MCF 10A (cell line): Measurements from ENCODE around the gene SMOC2. TPM values are rescaled to one million over a fixed set of nuclear protein-coding genes. Genes with fewer than 3 reads are reported as not detected.

ENCODE experiments used
- BruUV-seq: library from RNA; stranded (reverse); fragments of 400-500 nt; replicated peaks from 2 replicates; lab custom pipeline; 2021; lab: Mats Ljungman, UMichigan
- CTCF ChIA-PET: fragments of 300-600 bp; sonication (Branson Sonifier 250); formaldehyde crosslinking; extraction: SDS; loops from one replicate; lab custom pipeline; 2021; ENCODE audit warnings: antibody characterized with exemption, inconsistent platforms; lab: Yijun Ruan, JAX
- POLR2A ChIA-PET: fragments of 300-600, 350-650 bp; sonication (Branson Sonifier 250); formaldehyde crosslinking; extraction: SDS; loops from one replicate; lab custom pipeline; 2020; ENCODE audit warnings: antibody characterized with exemption, inconsistent platforms; lab: Yijun Ruan, JAX
- DNase-seq: peaks from one replicate; pipeline ENCODE4 v3.0.0-alpha.2; 2018; ENCODE audit not compliant: unreplicated experiment
- H3K27ac Mint-ChIP-seq: one replicate; pipeline ENCODE4 v1.8.0; 2022; ENCODE audit warnings: mild to moderate bottlenecking, low read depth, mixed read lengths; ENCODE audit not compliant: unreplicated experiment
- H3K27me3 Mint-ChIP-seq: one replicate; pipeline ENCODE4 v1.8.0; 2022; ENCODE audit warnings: mixed read lengths; ENCODE audit not compliant: insufficient read depth, unreplicated experiment
- H3K36me3 Mint-ChIP-seq: one replicate; pipeline ENCODE4 v1.8.0; 2022; ENCODE audit warnings: mild to moderate bottlenecking, moderate library complexity, mixed read lengths; ENCODE audit not compliant: insufficient read depth, unreplicated experiment
- H3K4me1 Mint-ChIP-seq: one replicate; pipeline ENCODE4 v1.8.0; 2022; ENCODE audit warnings: mixed read lengths; ENCODE audit not compliant: insufficient read depth, unreplicated experiment
- H3K4me3 Mint-ChIP-seq: one replicate; pipeline ENCODE4 v1.8.0; 2022; ENCODE audit warnings: mild to moderate bottlenecking, moderate library complexity, mixed read lengths; ENCODE audit not compliant: unreplicated experiment
- H3K9me3 Mint-ChIP-seq: one replicate; pipeline ENCODE4 v1.8.0; 2022; ENCODE audit warnings: mixed read lengths; ENCODE audit not compliant: unreplicated experiment
- intact Hi-C: fragments of 100-400 bp; cut with micrococcal nuclease; formaldehyde crosslinking; loops from 2 replicates; pipeline ENCODE4 v1.14.1; 2022
- total RNA-seq: library from RNA; stranded (reverse); gene quantifications from 2 replicates; pipeline ENCODE4 v1.2.3, GENCODE V29; 2022
- TF ChIP-seq, protein P1 (sequence below): fragments of 200-600 bp; IDR thresholded peaks from one replicate; pipeline ENCODE4 v1.8.0; 2022; ENCODE audit warnings: antibody characterized with exemption, mild to moderate bottlenecking; ENCODE audit not compliant: unreplicated experiment

SMOC2 gene
- total RNA-seq, 1 experiment from 2014 or later, result not detected

DNA sequence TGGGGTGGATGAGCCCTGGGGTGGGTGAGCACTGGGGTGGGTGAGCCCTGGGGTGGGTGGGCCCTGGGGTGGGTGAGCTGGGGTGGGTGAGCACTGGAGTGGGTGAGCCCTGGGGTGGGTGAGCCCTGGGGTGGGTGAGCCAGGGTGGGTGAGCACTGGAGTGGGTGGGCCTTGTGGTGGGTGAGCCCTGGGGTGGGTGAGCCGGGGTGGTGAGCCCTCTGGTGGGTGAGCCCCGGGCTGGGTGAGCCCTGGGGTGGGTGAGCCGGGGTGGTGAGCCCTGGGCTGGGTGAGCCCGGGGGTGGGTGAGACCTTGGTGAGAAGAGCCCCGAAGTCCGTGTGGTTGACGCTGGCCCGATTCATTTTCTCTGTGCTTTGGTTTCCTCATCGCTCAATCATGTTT is 18.6 kb downstream of the SMOC2 start:
- intact Hi-C loops, result loop anchor here (10.0 kb wide), 1 partner anchor 415 kb away; no protein-coding TSS in a partner anchor
- no peak for DNase-seq
- ChIA-PET POLR2A (no interaction called here), CTCF (no interaction called here)
- H3K27me3 Mint-ChIP-seq, result peaks cover 69% of the 10 kb centered on the region
- H3K27ac Mint-ChIP-seq, result no peak overlapping the region
- no peaks in the 10 kb centered on the region for H3K9me3 Mint-ChIP-seq
- H3K4me3 Mint-ChIP-seq, result no peak overlapping the region
- H3K4me1 Mint-ChIP-seq, result no peaks in the 10 kb centered on the region
- TF ChIP-seq, protein P1, sequence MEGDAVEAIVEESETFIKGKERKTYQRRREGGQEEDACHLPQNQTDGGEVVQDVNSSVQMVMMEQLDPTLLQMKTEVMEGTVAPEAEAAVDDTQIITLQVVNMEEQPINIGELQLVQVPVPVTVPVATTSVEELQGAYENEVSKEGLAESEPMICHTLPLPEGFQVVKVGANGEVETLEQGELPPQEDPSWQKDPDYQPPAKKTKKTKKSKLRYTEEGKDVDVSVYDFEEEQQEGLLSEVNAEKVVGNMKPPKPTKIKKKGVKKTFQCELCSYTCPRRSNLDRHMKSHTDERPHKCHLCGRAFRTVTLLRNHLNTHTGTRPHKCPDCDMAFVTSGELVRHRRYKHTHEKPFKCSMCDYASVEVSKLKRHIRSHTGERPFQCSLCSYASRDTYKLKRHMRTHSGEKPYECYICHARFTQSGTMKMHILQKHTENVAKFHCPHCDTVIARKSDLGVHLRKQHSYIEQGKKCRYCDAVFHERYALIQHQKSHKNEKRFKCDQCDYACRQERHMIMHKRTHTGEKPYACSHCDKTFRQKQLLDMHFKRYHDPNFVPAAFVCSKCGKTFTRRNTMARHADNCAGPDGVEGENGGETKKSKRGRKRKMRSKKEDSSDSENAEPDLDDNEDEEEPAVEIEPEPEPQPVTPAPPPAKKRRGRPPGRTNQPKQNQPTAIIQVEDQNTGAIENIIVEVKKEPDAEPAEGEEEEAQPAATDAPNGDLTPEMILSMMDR, result no peak
- no peaks in the 10 kb centered on the region for H3K36me3 Mint-ChIP-seq
- no TSS peak for BruUV-seq

DNA sequence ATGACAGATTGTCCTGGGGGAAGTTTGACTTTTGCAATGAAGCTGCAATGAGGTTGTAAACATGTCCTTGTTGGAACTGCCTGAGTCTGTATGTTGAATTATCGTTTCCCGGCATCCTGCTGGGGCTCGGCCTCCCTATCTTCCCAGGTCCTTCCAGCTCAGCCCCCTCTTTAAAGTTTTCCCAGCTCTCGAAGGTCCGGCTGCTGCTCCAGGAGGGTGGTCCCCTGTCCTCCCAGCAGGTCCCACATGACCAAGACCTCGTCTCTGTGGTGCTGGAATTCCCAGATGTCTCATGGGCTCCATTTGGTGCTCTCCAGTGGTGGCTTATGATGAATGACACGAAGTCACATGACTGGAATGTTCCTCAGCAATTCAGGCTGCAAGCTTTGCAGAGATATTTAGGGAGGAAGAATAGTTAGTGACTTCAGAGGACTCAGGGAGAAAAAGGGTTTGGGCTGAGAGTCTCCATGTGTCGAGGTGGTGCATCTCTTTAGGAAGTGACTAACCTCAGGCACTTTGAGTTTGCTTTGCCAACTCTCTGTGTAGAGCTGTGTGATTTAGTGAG is 21.4 kb downstream of the SMOC2 start:
- DNase-seq, result no peak
- Mint-ChIP-seq H3K27ac (no peak overlapping the region), H3K4me3 (no peak overlapping the region), H3K27me3 (peaks cover 89% of the 10 kb centered on the region), H3K36me3 (no peaks in the 10 kb centered on the region), H3K9me3 (no peaks in the 10 kb centered on the region), H3K4me1 (no peaks in the 10 kb centered on the region)
- intact Hi-C loops, result no loop called here
- ChIA-PET CTCF (interaction anchor here (0.6 to 0.9 kb wide), 4 partner anchors 11 to 359 kb away, joined by 3 to 6 read pairs (median 4); no protein-coding TSS in a partner anchor), POLR2A (interaction anchor here (0.7 kb wide), 1 partner anchor 365 kb away, joined by 3 read pairs; no protein-coding TSS in a partner anchor)
- BruUV-seq, result no TSS peak
- TF ChIP-seq, protein P1, result no peak

DNA sequence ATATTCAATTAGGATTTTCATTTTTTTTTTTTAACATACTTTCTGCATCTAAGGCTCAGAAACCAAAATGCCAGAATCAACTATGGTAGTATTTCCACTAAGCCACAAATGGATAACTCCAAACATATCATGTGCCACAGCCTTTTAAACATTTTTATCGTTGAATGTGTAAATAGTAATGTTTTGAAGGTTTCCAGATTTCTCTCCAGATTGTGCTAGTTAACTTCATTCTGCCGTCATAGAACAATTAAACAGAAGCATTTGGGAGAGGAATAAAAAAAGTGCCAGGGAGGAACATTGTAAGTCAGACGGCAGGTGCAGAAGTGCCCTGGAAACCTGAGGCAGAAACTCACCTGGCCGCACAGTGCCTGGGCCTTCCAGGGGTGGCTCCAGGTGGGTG is 23.6 kb downstream of the SMOC2 start:
- Mint-ChIP-seq H3K27ac (no peak overlapping the region), H3K9me3 (no peaks in the 10 kb centered on the region), H3K4me1 (no peaks in the 10 kb centered on the region), H3K36me3 (no peaks in the 10 kb centered on the region), H3K4me3 (no peak overlapping the region), H3K27me3 (peaks cover 99% of the 10 kb centered on the region)
- CTCF ChIA-PET, result interaction anchor here (0.6 to 0.7 kb wide), 2 partner anchors 121 to 265 kb away, joined by 3 read pairs; no protein-coding TSS in a partner anchor
- DNase-seq, result no peak
- POLR2A ChIA-PET, result no interaction called here
- intact Hi-C loops, result no loop called here
- TF ChIP-seq, protein P1, result no peak
- no TSS peak for BruUV-seq

DNA sequence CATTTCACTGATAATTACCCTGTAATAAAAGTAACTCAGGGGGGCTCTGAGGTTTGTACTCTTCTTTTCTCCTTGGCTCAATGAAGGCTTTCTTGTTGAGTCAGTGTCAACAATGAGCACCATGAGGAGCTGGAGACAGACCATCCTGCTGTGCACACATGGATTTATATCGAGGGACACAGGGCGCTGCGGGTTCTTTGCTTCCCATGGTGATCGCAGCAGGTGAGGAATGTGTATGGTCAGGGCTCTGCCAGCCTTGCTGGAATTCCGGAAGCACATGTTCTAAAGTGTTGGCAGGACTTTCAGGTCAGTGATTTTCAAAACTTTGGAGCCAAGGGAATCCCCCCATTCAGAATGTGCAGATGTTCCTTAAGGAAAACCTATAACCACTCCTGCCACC is 27.1 kb downstream of the SMOC2 start:
- POLR2A ChIA-PET, result no interaction called here
- BruUV-seq, result no TSS peak

More for the DNA sequence above, 27.1 kb downstream of the SMOC2 start:
- TF ChIP-seq, protein P1, result no peak
- intact Hi-C loops, result no loop called here
- no peaks in the 10 kb centered on the region for H3K36me3 Mint-ChIP-seq
- H3K9me3 Mint-ChIP-seq, result no peaks in the 10 kb centered on the region
- no peak overlapping the region for H3K4me3 Mint-ChIP-seq
- DNase-seq, result no peak
- H3K27ac Mint-ChIP-seq, result no peak overlapping the region
- peaks cover 92% of the 10 kb centered on the region for H3K27me3 Mint-ChIP-seq
- CTCF ChIA-PET, result no interaction called here
- no peaks in the 10 kb centered on the region for H3K4me1 Mint-ChIP-seq
